A549 treated with CORT108297 at 1 μM for 4 hours (cell line): Measurements from ENCODE around the gene OR7A10. TPM values are rescaled to one million over a fixed set of nuclear protein-coding genes. Genes with fewer than 3 reads are reported as not detected.

Experiments
- total RNA-seq: library from RNA; stranded (reverse); fragments of 200-300 nt; extraction: Qiagen RNA extraction; gene quantifications from 5 replicates; pipeline ENCODE4 v1.2.3, GENCODE V29; 2022

Gene OR7A10
- total RNA-seq, result not detected in 5 replicates

DNA sequence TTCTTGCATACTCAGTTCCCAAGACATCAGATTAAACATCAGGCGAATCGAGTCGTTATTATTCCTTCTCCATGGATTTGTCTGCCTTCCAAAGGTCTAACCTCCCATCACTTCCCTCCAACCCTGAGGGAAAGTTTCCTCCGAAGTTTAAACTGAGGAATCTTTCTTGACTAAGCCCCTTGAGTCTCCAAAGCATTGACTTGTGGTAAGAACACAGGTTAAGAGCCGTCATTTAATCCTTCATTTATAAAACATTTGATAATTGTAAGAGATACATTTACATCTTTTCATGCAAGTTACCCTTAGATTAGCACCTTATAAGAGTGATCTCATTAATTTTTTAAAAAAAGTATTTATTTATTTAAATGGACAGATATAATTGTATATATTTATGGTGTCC is at the start of gene OR7A10:
OR7A10 (minus strand) TSS at position 101 of the 400 bp plus-strand sequence. CDS start 7,045 bp downstream, outside the sequence.

DNA sequence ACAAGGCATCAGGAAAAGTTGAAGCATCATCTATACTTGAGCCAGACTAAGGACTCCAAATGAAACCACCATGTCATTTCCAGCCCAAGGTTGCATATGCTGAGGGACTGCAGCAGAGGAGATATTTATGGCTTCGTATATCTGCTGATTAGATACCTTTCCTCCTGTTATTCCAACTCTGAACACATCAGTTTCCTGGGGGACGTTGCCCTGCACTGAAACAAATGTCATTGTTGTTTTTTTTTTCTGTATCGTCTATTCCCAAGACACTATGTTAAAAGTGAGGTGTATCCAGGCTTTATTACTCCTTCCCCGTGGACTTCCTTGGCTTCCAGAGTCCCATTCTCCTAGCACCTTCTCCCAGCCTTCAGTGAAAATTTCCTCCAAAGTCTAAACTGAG is 37.3 kb upstream of the OR7A10 start, which contains the start of gene OR7A17:
OR7A17 (minus strand) TSS at position 101 of the 400 bp plus-strand sequence. CDS start 4,777 bp downstream, outside the sequence.

GRCh38 chr19:14835011-14835410 is 13.7 kb downstream of the OR7A10 start, which contains the start of the genes OR7A5 and OR7C1:
OR7A5 (minus strand) TSS chr19:14835185; CDS start chr19:14828241, 6,944 bp downstream.
OR7C1 (minus strand) TSS chr19:14835185; CDS start chr19:14800136, 35,049 bp downstream.

Other genes with a start within 250 kb of the OR7A10 start
- gene ADGRE3, start 174.1 kb downstream of the OR7A10 start, total RNA-seq, result not detected in 5 replicates
- 2.3 to 3.8 TPM (median 3.0 TPM) in 5 replicates for gene ZNF333, start 158.9 kb downstream of the OR7A10 start, total RNA-seq
- 0.46 to 1.0 TPM (median 0.80 TPM) in 5 replicates for gene ADGRE2, start 70.4 kb downstream of the OR7A10 start, total RNA-seq
- not detected in 5 replicates for gene OR7A5, start 13.7 kb downstream of the OR7A10 start, total RNA-seq
- gene OR7C1, start 13.7 kb downstream of the OR7A10 start, total RNA-seq, result not detected in 5 replicates
- gene OR7A17, start 37.2 kb upstream of the OR7A10 start, total RNA-seq, result not detected in 5 replicates
- gene OR7C2, start 92.6 kb upstream of the OR7A10 start, total RNA-seq, result not detected in 5 replicates
- gene SLC1A6, start 130.9 kb upstream of the OR7A10 start, total RNA-seq, result not detected in 5 replicates
- gene CASP14, start 200.6 kb upstream of the OR7A10 start, total RNA-seq, result not detected in 5 replicates
- gene OR1I1, start 233.3 kb upstream of the OR7A10 start, total RNA-seq, result not detected in 5 replicates